HEK293 (cell line): Measurements from ENCODE around the gene CSF3R.

Source experiments
- CTCF ChIA-PET: fragments of 350-600 bp; formaldehyde crosslinking; extraction: SDS; loops from one replicate; lab custom pipeline; 2021; ENCODE audit warnings: antibody characterized with exemption; lab: Yijun Ruan, JAX
- POLR2A ChIA-PET: fragments of 300-600 bp; formaldehyde crosslinking; extraction: SDS; loops from one replicate; lab custom pipeline; 2020; ENCODE audit warnings: antibody characterized with exemption, inconsistent platforms; lab: Yijun Ruan, JAX
- H3K27ac ChIP-seq: fragments of 200-500 bp; sonication (Bioruptor generic); 2 replicates; pipeline ENCODE4 v1.5.1; 2014; ENCODE audit warnings: low read depth, low read length, control low read depth, inconsistent platforms; ENCODE audit errors: extremely low read depth
- H3K36me3 ChIP-seq, 2 experiments: fragments of 200-500 bp in 1 of 2; sonication (Bioruptor generic) in 1 of 2; 1 replicate in 1 of 2; 2 replicates in 1 of 2; pipeline ENCODE4 v1.5.1; 2014 to 2017; ENCODE audit warnings: inconsistent platforms in 2 of 2, low read length in 2 of 2; ENCODE audit not compliant: control insufficient read depth in 2 of 2, insufficient read depth in 1 of 2
- H3K4me1 ChIP-seq: fragments of 200-500 bp; sonication (Bioruptor generic); 2 replicates; pipeline ENCODE4 v1.5.1; 2014; ENCODE audit warnings: mild to moderate bottlenecking, low read length, inconsistent platforms; ENCODE audit not compliant: control insufficient read depth, insufficient read depth
- H3K4me3 ChIP-seq: 2 replicates; pipeline ENCODE4 v1.5.1; 2011; ENCODE audit warnings: low read depth, mild to moderate bottlenecking, control low read depth, low read length, moderate library complexity
- H3K9me3 ChIP-seq: fragments of 200-500 bp; sonication (Bioruptor generic); 2 replicates; pipeline ENCODE4 v1.5.1; 2014; ENCODE audit warnings: low read depth, low read length, inconsistent platforms; ENCODE audit not compliant: control insufficient read depth, insufficient read depth
- GLI2 ChIP-seq: fragments of 450-650 bp; formaldehyde crosslinking; IDR thresholded peaks from 2 replicates; pipeline ENCODE4; 2017; ENCODE audit warnings: missing biosample characterization, missing genetic modification characterization, low read depth, borderline replicate concordance
- KLF1 ChIP-seq: fragments of 450-650 bp; formaldehyde crosslinking; IDR thresholded peaks from 2 replicates; pipeline ENCODE4 v1.5.1; 2016; ENCODE audit warnings: missing biosample characterization, missing genetic modification characterization
- MYNN ChIP-seq: fragments of 450-650 bp; formaldehyde crosslinking; IDR thresholded peaks from 2 replicates; pipeline ENCODE4 v1.5.1; 2016; ENCODE audit warnings: missing biosample characterization, missing genetic modification characterization, borderline replicate concordance
- YY1 ChIP-seq: fragments of 450-650 bp; formaldehyde crosslinking; IDR thresholded peaks from 2 replicates; pipeline ENCODE4 v1.5.1; 2018; ENCODE audit warnings: missing biosample characterization, missing genetic modification characterization
- ZFP69B ChIP-seq: fragments of 450-650 bp; formaldehyde crosslinking; IDR thresholded peaks from 2 replicates; pipeline ENCODE4 v1.5.1; 2016; ENCODE audit warnings: missing biosample characterization, missing genetic modification characterization
- ZNF16 ChIP-seq: fragments of 450-650 bp; formaldehyde crosslinking; IDR thresholded peaks from 2 replicates; pipeline ENCODE4 v1.5.1; 2016; ENCODE audit warnings: low read depth, missing biosample characterization, missing genetic modification characterization
- ZNF169 ChIP-seq: fragments of 450-650 bp; formaldehyde crosslinking; IDR thresholded peaks from 2 replicates; pipeline ENCODE4 v1.5.1; 2016; ENCODE audit warnings: missing biosample characterization, missing genetic modification characterization
- ZNF184 ChIP-seq: fragments of 450-650 bp; IDR thresholded peaks from 2 replicates; pipeline ENCODE4 v1.5.1; 2018; ENCODE audit warnings: missing biosample characterization, mild to moderate bottlenecking, missing genetic modification characterization
- ZNF2 ChIP-seq: fragments of 450-650 bp; formaldehyde crosslinking; IDR thresholded peaks from 2 replicates; pipeline ENCODE4 v1.5.1; 2016; ENCODE audit warnings: missing biosample characterization, missing genetic modification characterization
- ZNF202 ChIP-seq: fragments of 450-650 bp; formaldehyde crosslinking; IDR thresholded peaks from 2 replicates; pipeline ENCODE4 v1.5.1; 2016; ENCODE audit warnings: missing biosample characterization, missing genetic modification characterization, borderline replicate concordance
- ZNF211 ChIP-seq: fragments of 450-650 bp; formaldehyde crosslinking; IDR thresholded peaks from 2 replicates; pipeline ENCODE4 v1.5.1; 2016; ENCODE audit warnings: low read depth, missing biosample characterization, missing genetic modification characterization
- ZNF223 ChIP-seq: fragments of 450-650 bp; formaldehyde crosslinking; IDR thresholded peaks from 2 replicates; pipeline ENCODE4 v1.5.1; 2016; ENCODE audit warnings: missing biosample characterization, missing genetic modification characterization
- ZNF266 ChIP-seq: fragments of 450-650 bp; formaldehyde crosslinking; IDR thresholded peaks from 2 replicates; pipeline ENCODE4 v1.5.1; 2016; ENCODE audit warnings: missing biosample characterization, missing genetic modification characterization, low read depth
- ZNF274 ChIP-seq, 2 experiments: fragments of 200-500 bp in 1 of 2; fragments of 450-650 bp in 1 of 2; sonication (Bioruptor generic) in 1 of 2; formaldehyde crosslinking in 1 of 2; IDR thresholded peaks; 2 replicates each; pipeline versions ENCODE4 v1.5.1 to v1.6.1; 2014 to 2016; ENCODE audit warnings: borderline replicate concordance in 1 of 2, inconsistent platforms in 1 of 2, low read length in 1 of 2, missing biosample characterization in 1 of 2, missing genetic modification characterization in 1 of 2
- ZNF311 ChIP-seq: fragments of 450-650 bp; formaldehyde crosslinking; IDR thresholded peaks from 2 replicates; pipeline ENCODE4 v1.5.1; 2017; ENCODE audit warnings: missing biosample characterization, missing genetic modification characterization, borderline replicate concordance
- ZNF324 ChIP-seq: fragments of 450-650 bp; formaldehyde crosslinking; IDR thresholded peaks from 2 replicates; pipeline ENCODE4 v1.5.1; 2016; ENCODE audit warnings: missing biosample characterization, missing genetic modification characterization
- ZNF366 ChIP-seq: fragments of 450-650 bp; formaldehyde crosslinking; conservative IDR thresholded peaks from 2 replicates; pipeline ENCODE4 v1.5.1; 2016; ENCODE audit warnings: missing biosample characterization, missing genetic modification characterization
- ZNF423 ChIP-seq: fragments of 450-650 bp; formaldehyde crosslinking; IDR thresholded peaks from 2 replicates; pipeline ENCODE4 v1.5.1; 2016; ENCODE audit warnings: missing biosample characterization, missing genetic modification characterization
- ZNF473 ChIP-seq: fragments of 450-650 bp; formaldehyde crosslinking; IDR thresholded peaks from 2 replicates; pipeline ENCODE4 v1.5.1; 2017; ENCODE audit warnings: missing biosample characterization, missing genetic modification characterization
- ZNF548 ChIP-seq: fragments of 450-650 bp; formaldehyde crosslinking; IDR thresholded peaks from 2 replicates; pipeline ENCODE4 v1.5.1; 2016; ENCODE audit warnings: missing biosample characterization, missing genetic modification characterization
- ZNF670 ChIP-seq: fragments of 450-650 bp; formaldehyde crosslinking; IDR thresholded peaks from 2 replicates; pipeline ENCODE4 v1.5.1; 2016; ENCODE audit warnings: missing biosample characterization, missing genetic modification characterization, low read depth
- ZNF837 ChIP-seq: fragments of 450-650 bp; formaldehyde crosslinking; IDR thresholded peaks from 2 replicates; pipeline ENCODE4 v1.5.1; 2016; ENCODE audit warnings: missing biosample characterization, missing genetic modification characterization
- ZSCAN30 ChIP-seq: fragments of 450-650 bp; IDR thresholded peaks from 2 replicates; pipeline ENCODE4 v1.5.1; 2018; ENCODE audit warnings: missing biosample characterization, mild to moderate bottlenecking, missing genetic modification characterization, moderate library complexity
- ZXDB ChIP-seq: fragments of 450-650 bp; formaldehyde crosslinking; IDR thresholded peaks from 2 replicates; pipeline ENCODE4 v1.5.1; 2016; ENCODE audit warnings: missing biosample characterization, missing genetic modification characterization
- TF ChIP-seq, protein P1 (sequence below): fragments of 450-650 bp; formaldehyde crosslinking; IDR thresholded peaks from 2 replicates; pipeline ENCODE4 v1.5.1; 2016; ENCODE audit warnings: missing biosample characterization, missing genetic modification characterization, borderline replicate concordance
- TF ChIP-seq, protein P2 (sequence below): fragments of 450-650 bp; formaldehyde crosslinking; optimal IDR thresholded peaks from 2 replicates; pipeline ENCODE3; 2016; ENCODE audit warnings: missing biosample characterization, mild to moderate bottlenecking, missing genetic modification characterization

The CSF3R gene

GRCh38 chr1:36467700-36468455 is 14.8 kb downstream of the CSF3R start (continued):
- TF ChIP-seq ZNF16 (tag by site-specific recombination): no peak
- no peak for TF ChIP-seq ZNF2 (tag by site-specific recombination)

GRCh38 chr1:36467027-36467410 is 15.7 kb downstream of the CSF3R start:
- ChIA-PET POLR2A (no interaction called here), CTCF (no interaction called here)
- Histone ChIP-seq H3K9me3 (no peaks in the 10 kb centered on the region), H3K36me3 (peaks cover 0 to 5% of the 10 kb centered on the region in 2 experiments; a peak in 1 of 3 replicates), H3K4me3 (no peak overlapping the region), H3K27ac (no peak overlapping the region)
- TF ChIP-seq ZNF202 (tag by site-specific recombination) (no peak), ZNF223 (tag by site-specific recombination) (no peak), ZNF837 (tag by site-specific recombination) (no peak), ZXDB (tag by site-specific recombination) (no peak), GLI2 (tag by site-specific recombination) (no peak), ZNF548 (no peak), ZFP69B (no peak), ZNF274 (IDR thresholded peaks at IDR 0.05; ENCODE audit: low read length) (no peak), ZNF274 (tag by site-specific recombination; IDR thresholded peaks at IDR 0.05; ENCODE audit: borderline replicate concordance) (no peak), ZNF266 (no peak), ZNF324 (tag by site-specific recombination) (no peak)
- TF ChIP-seq, all 188 proteins: peak for 0
- H3K4me1 ChIP-seq: no peaks in the 10 kb centered on the region

DNA sequence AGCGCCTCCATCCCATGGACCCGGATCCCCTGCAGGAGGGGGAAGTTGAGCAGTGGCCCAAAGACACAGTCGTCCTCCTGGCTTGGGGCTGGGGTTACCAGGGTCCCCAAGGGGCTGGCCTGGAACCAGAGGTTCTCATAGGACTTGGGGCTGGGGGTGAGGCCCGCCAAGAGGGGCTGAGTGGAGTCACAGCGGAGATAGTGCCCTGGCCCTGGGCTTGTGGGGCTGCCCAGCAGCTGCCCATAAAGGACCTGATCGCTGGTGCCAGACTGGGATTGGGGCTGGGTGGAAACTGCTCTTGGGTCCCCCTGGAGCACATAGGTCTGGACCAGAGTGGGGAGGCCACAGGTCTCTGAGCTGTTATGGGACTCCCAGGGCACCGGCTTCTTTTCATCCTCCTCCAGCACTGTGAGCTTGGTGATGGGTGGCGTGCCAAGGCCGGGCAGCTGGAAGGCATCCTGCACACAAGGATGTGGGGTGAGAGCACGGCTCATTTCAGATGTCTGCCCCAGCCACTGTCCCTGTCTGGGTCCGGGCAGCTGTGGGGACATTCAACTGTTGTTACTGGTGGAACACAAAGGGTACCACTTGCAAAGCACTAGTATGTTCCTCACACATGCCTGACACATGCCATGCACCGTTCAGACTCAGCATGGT is 16.2 kb downstream of the CSF3R start:
- Histone ChIP-seq H3K4me1 (no peaks in the 10 kb centered on the region), H3K4me3 (no peak overlapping the region), H3K36me3 (peaks cover 0 to 11% of the 10 kb centered on the region in 2 experiments; a peak in 1 of 3 replicates), H3K27ac (no peak overlapping the region), H3K9me3 (no peaks in the 10 kb centered on the region)
- ChIA-PET POLR2A (no interaction called here), CTCF (interaction anchor here (0.6 to 0.7 kb wide), 2 partner anchors 10 to 108 kb away, joined by 3 read pairs; no protein-coding TSS in a partner anchor)
- TF ChIP-seq ZNF184 (tag by site-specific recombination) (no peak), ZSCAN30 (no peak)

DNA sequence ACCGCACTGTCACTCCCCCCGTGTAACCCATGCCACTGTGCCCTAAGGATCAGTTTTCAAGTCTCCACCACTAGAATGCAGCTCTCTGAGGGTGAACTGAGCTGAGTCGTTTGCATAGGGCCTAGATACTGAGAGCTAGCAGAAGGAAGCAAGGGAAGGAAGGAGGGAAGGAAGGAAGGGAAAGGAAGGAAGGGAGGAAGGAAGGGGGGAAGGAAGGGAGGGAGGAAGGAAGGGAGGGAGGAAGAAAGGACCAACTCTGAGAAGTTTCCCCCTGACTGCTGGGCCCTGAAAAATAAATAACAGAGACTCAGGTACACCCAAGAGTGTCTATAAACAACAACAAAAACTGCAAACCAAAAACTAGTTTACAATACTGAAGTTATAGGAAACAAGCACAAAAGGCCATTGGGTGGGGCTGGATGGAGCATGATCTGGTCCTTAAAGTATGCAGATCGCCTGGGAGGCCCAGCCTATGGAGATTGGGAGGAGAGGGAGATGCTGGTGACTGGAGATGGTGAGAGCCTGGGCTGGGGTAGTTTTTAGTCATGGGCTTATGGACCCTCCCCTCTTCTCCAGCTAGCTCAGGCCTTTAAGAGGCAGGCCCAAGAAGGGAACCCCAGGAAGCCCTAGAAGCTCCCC is 16.9 kb downstream of the CSF3R start:
- Histone ChIP-seq H3K9me3 (no peaks in the 10 kb centered on the region), H3K27ac (no peak overlapping the region), H3K36me3 (peaks cover 2 to 17% of the 10 kb centered on the region in 2 experiments; a peak in 2 of 3 replicates), H3K4me1 (no peaks in the 10 kb centered on the region), H3K4me3 (no peak overlapping the region)
- POLR2A ChIA-PET: interaction anchor here (0.6 kb wide), 1 partner anchor 77 kb away, joined by 5 read pairs; no protein-coding TSS in a partner anchor
- CTCF ChIA-PET: interaction anchor here (0.6 to 0.7 kb wide), 3 partner anchors 10 to 211 kb away, joined by 3 read pairs; no protein-coding TSS in a partner anchor
- TF ChIP-seq ZNF423 (tag by site-specific recombination) (no peak), ZNF274 (IDR thresholded peaks at IDR 0.05; ENCODE audit: low read length) (no peak), ZNF274 (tag by site-specific recombination; IDR thresholded peaks at IDR 0.05; ENCODE audit: borderline replicate concordance) (no peak), ZNF169 (tag by site-specific recombination) (no peak), YY1 (no peak), ZNF211 (no peak), KLF1 (tag by site-specific recombination) (peak; percentile 18; the same call in 1 of the 2 replicates), ZNF670 (tag by site-specific recombination) (no peak), MYNN (tag by site-specific recombination) (no peak), ZNF366 (peak; percentile 94), ZNF473 (tag by site-specific recombination) (no peak), ZNF311 (tag by site-specific recombination) (no peak)
- TF ChIP-seq, protein P1, sequence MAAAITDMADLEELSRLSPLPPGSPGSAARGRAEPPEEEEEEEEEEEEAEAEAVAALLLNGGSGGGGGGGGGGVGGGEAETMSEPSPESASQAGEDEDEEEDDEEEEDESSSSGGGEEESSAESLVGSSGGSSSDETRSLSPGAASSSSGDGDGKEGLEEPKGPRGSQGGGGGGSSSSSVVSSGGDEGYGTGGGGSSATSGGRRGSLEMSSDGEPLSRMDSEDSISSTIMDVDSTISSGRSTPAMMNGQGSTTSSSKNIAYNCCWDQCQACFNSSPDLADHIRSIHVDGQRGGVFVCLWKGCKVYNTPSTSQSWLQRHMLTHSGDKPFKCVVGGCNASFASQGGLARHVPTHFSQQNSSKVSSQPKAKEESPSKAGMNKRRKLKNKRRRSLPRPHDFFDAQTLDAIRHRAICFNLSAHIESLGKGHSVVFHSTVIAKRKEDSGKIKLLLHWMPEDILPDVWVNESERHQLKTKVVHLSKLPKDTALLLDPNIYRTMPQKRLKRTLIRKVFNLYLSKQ (tag by site-specific recombination): no peak
- TF ChIP-seq, protein P2, sequence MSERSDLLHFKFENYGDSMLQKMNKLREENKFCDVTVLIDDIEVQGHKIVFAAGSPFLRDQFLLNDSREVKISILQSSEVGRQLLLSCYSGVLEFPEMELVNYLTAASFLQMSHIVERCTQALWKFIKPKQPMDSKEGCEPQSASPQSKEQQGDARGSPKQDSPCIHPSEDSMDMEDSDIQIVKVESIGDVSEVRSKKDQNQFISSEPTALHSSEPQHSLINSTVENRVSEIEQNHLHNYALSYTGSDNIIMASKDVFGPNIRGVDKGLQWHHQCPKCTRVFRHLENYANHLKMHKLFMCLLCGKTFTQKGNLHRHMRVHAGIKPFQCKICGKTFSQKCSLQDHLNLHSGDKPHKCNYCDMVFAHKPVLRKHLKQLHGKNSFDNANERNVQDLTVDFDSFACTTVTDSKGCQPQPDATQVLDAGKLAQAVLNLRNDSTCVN: peak; percentile 9
